ENCODE results near the gene CADPS.

Gene CADPS

DNA sequence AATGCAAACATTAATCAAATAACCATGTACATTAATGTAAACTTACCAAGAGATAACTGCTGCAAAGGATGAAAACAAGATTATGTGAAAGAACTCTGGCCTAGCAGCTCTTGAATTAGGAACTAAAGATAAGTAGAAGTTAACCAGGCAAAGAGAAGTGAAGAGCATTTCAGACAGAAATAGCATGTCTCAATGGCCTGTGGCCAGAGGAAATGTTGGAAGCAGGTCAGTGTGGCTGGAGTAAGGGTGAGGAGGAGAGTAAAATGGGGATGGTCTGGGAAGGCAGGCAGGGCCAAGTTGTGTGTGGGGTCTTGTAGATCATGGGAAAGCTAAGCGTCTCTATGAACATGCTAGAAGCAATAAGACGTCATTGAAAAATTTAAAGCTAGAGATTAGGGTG is 192.4 kb downstream of the CADPS start:
- TF ChIP-seq, protein P1, sequence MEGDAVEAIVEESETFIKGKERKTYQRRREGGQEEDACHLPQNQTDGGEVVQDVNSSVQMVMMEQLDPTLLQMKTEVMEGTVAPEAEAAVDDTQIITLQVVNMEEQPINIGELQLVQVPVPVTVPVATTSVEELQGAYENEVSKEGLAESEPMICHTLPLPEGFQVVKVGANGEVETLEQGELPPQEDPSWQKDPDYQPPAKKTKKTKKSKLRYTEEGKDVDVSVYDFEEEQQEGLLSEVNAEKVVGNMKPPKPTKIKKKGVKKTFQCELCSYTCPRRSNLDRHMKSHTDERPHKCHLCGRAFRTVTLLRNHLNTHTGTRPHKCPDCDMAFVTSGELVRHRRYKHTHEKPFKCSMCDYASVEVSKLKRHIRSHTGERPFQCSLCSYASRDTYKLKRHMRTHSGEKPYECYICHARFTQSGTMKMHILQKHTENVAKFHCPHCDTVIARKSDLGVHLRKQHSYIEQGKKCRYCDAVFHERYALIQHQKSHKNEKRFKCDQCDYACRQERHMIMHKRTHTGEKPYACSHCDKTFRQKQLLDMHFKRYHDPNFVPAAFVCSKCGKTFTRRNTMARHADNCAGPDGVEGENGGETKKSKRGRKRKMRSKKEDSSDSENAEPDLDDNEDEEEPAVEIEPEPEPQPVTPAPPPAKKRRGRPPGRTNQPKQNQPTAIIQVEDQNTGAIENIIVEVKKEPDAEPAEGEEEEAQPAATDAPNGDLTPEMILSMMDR (IDR thresholded peaks at IDR 0.05; ENCODE audit: insufficient read depth, low read length, poor library complexity, severe bottlenecking): no peak
- no peak for DNase-seq (ENCODE audit: extremely low read depth, insufficient read length)
- no peaks in the 10 kb centered on the region for H3K27me3 ChIP-seq (replicated peaks; ENCODE audit: control insufficient read depth, insufficient read depth, low read length)
- H3K4me3 ChIP-seq (replicated peaks; ENCODE audit: low read depth, low read length): no peak overlapping the region
- no peaks in the 10 kb centered on the region for H3K36me3 ChIP-seq (ENCODE audit: control insufficient read depth, insufficient read depth, low read length)

DNA sequence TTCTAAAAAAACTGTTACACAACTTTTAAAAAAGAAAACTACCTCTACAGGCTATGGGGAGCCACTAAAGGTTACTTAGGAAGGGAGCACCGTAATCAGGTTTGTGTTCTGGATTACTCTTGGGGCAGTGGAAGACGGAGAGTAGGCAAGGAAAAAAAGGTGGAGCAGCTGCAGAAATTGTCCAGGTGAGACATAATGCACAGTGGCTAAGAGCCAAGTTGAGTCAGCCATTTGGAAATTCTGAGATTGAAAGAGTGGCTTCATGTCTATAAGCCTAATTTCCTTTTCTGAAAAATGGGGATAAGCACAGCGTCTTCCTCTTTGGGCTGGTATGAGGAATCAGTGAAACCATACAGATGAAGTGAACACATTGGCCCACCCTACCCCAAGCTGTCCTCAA is 195.2 kb downstream of the CADPS start:
- H3K4me3 ChIP-seq (replicated peaks; ENCODE audit: low read depth, low read length): no peak overlapping the region
- no peak for DNase-seq (ENCODE audit: extremely low read depth, insufficient read length)
- H3K27me3 ChIP-seq (replicated peaks; ENCODE audit: control insufficient read depth, insufficient read depth, low read length): no peaks in the 10 kb centered on the region
- H3K36me3 ChIP-seq (ENCODE audit: control insufficient read depth, insufficient read depth, low read length): no peaks in the 10 kb centered on the region
- TF ChIP-seq, protein P1 (IDR thresholded peaks at IDR 0.05; ENCODE audit: insufficient read depth, low read length, poor library complexity, severe bottlenecking): no peak

- no peaks in the 10 kb centered on the region for H3K36me3 ChIP-seq (ENCODE audit: control insufficient read depth, insufficient read depth, low read length)
- no peak overlapping the region for H3K4me3 ChIP-seq (replicated peaks; ENCODE audit: low read depth, low read length)
- DNase-seq (ENCODE audit: extremely low read depth, insufficient read length): no peak
- H3K27me3 ChIP-seq (replicated peaks; ENCODE audit: control insufficient read depth, insufficient read depth, low read length): no peaks in the 10 kb centered on the region
- TF ChIP-seq, protein P1 (IDR thresholded peaks at IDR 0.05; ENCODE audit: insufficient read depth, low read length, poor library complexity, severe bottlenecking): no peak
These were observed 196.4 kb downstream of the CADPS start for GRCh38 chr3:62678841-62679240.

DNA sequence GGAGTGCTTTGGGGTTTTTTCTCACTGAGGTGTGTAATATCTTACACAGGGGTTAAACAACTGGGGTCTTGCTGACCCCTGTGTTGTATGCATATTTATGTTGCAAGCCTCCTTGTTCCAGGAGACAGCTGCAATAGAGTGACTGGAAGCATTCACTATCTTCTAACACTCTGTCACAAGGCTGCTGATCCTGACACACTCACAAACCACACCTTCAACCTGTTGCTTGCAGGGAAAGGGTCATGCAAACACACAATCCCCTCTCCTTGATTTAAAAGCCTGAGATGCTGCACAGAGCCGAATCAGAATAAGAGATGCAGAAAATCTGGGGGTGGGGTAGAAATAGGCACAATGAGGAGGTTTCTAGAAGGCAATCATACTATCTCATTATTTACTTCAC is 197.3 kb downstream of the CADPS start:
- TF ChIP-seq, protein P1 (IDR thresholded peaks at IDR 0.05; ENCODE audit: insufficient read depth, low read length, poor library complexity, severe bottlenecking): no peak
- DNase-seq (ENCODE audit: extremely low read depth, insufficient read length): no peak
- Histone ChIP-seq H3K4me3 (replicated peaks; ENCODE audit: low read depth, low read length) (no peak overlapping the region), H3K27me3 (replicated peaks; ENCODE audit: control insufficient read depth, insufficient read depth, low read length) (no peaks in the 10 kb centered on the region), H3K36me3 (ENCODE audit: control insufficient read depth, insufficient read depth, low read length) (no peaks in the 10 kb centered on the region)

- Histone ChIP-seq H3K4me3 (replicated peaks; ENCODE audit: low read depth, low read length) (no peak overlapping the region), H3K27me3 (replicated peaks; ENCODE audit: control insufficient read depth, insufficient read depth, low read length) (no peaks in the 10 kb centered on the region), H3K36me3 (ENCODE audit: control insufficient read depth, insufficient read depth, low read length) (no peaks in the 10 kb centered on the region)
- no peak for DNase-seq (ENCODE audit: extremely low read depth, insufficient read length)
- TF ChIP-seq, protein P1 (IDR thresholded peaks at IDR 0.05; ENCODE audit: insufficient read depth, low read length, poor library complexity, severe bottlenecking): no peak
These were observed 198.4 kb downstream of the CADPS start for GRCh38 chr3:62676689-62677271.

GRCh38 chr3:62675492-62675891 is 199.7 kb downstream of the CADPS start:
- H3K36me3 ChIP-seq (ENCODE audit: control insufficient read depth, insufficient read depth, low read length): no peaks in the 10 kb centered on the region
- TF ChIP-seq, protein P1 (IDR thresholded peaks at IDR 0.05; ENCODE audit: insufficient read depth, low read length, poor library complexity, severe bottlenecking): no peak
- H3K4me3 ChIP-seq (replicated peaks; ENCODE audit: low read depth, low read length): no peak overlapping the region
- no peak for DNase-seq (ENCODE audit: extremely low read depth, insufficient read length)
- no peaks in the 10 kb centered on the region for H3K27me3 ChIP-seq (replicated peaks; ENCODE audit: control insufficient read depth, insufficient read depth, low read length)

Measured in GM06990 (cell line).